A549 (cell line): Measurements from ENCODE around the gene GPX6. TPM values are rescaled to one million over a fixed set of nuclear protein-coding genes. Genes with fewer than 3 reads are reported as not detected.

Source experiments
- ATAC-seq, 2 experiments: fragments of 200-7000 bp in 1 of 2; fragments of >200 bp in 1 of 2; cut with Nextera tagmentation in 1 of 2; cut with Tn5 transposase in 1 of 2; 3 replicates each; pipeline versions ENCODE4 v1.8.0 to v1.9.1; 2018 to 2020; ENCODE audit warnings: mild to moderate bottlenecking in 1 of 2, moderate library complexity in 1 of 2
- CTCF ChIA-PET: fragments of 300-600 bp; sonication (Branson Sonifier 250); formaldehyde crosslinking; extraction: SDS; loops from one replicate; lab custom pipeline; 2021; ENCODE audit warnings: antibody characterized with exemption, inconsistent platforms; lab: Yijun Ruan, JAX
- POLR2A ChIA-PET: fragments of 350-600 bp; formaldehyde crosslinking; extraction: SDS; loops from one replicate; lab custom pipeline; 2021; ENCODE audit warnings: antibody characterized with exemption, inconsistent platforms; lab: Yijun Ruan, JAX
- DNase-seq, 2 experiments: peaks; one replicate each; pipeline versions ENCODE4 v3.0.0 to v3.0.0-alpha.2; 2011 to 2016; ENCODE audit warnings: low read depth in 1 of 2, low spot score in 1 of 2
- FAIRE-seq: peaks from 2 replicates; lab custom pipeline; 2011; peaks lifted over from hg19 to GRCh38; lab: Jason Lieb, UNC
- H3K27ac ChIP-seq, 2 experiments: fragments of >200 bp; sonication (Bioruptor Twin); formaldehyde crosslinking; 3 replicates each; pipeline ENCODE4 v1.5.1; 2016 to 2017
- H3K4me1 ChIP-seq: fragments of >200 bp; sonication (Bioruptor Twin); formaldehyde crosslinking; 3 replicates; pipeline ENCODE4 v1.6.1; 2016
- H3K4me2 ChIP-seq: fragments of >200 bp; sonication (Bioruptor Twin); formaldehyde crosslinking; 3 replicates; pipeline ENCODE4 v1.6.1; 2016
- H3K4me3 ChIP-seq: fragments of >200 bp; sonication (Bioruptor Twin); formaldehyde crosslinking; 3 replicates; pipeline ENCODE4 v1.5.1; 2016
- H3K9me3 ChIP-seq: fragments of >200 bp; sonication (Bioruptor Twin); formaldehyde crosslinking; 3 replicates; pipeline ENCODE4 v1.6.1; 2016
- E2F6 ChIP-seq: IDR thresholded peaks from 2 replicates; pipeline ENCODE4 v1.6.1; 2012; ENCODE audit warnings: low read depth, borderline replicate concordance
- PHF8 ChIP-seq: fragments of 200-600 bp; sonication (generic); IDR thresholded peaks from 2 replicates; pipeline ENCODE4 v1.6.1; 2016; ENCODE audit warnings: low read depth, mild to moderate bottlenecking, antibody characterized with exemption, moderate library complexity, borderline replicate concordance
- POLR2A ChIP-seq: IDR thresholded peaks from 2 replicates; pipeline ENCODE4 v1.6.1; 2012; ENCODE audit warnings: mild to moderate bottlenecking, low read length
- RAD21 ChIP-seq, 2 experiments: fragments of >200 bp in 1 of 2; sonication (Bioruptor Twin) in 1 of 2; formaldehyde crosslinking in 1 of 2; IDR thresholded peaks in 1 of 2; conservative IDR thresholded peaks in 1 of 2; 2 replicates in 1 of 2; 3 replicates in 1 of 2; pipeline ENCODE4 v1.6.1; 2012 to 2018; ENCODE audit warnings: inconsistent platforms in 1 of 2
- RNF2 ChIP-seq: fragments of 200-600 bp; sonication (generic); IDR thresholded peaks from 2 replicates; pipeline ENCODE4 v1.6.1; 2016; ENCODE audit warnings: low read depth, mild to moderate bottlenecking, antibody characterized with exemption, moderate library complexity, borderline replicate concordance
- SREBF2 ChIP-seq: fragments of 450-650 bp; IDR thresholded peaks from 2 replicates; pipeline ENCODE4 v1.6.1; 2014; ENCODE audit warnings: mild to moderate bottlenecking, moderate library complexity
- TP53 ChIP-seq: fragments of 250-450 bp; sonication (Bioruptor Pico); IDR thresholded peaks from 2 replicates; pipeline ENCODE4 v1.5.0; 2021; ENCODE audit warnings: mild to moderate bottlenecking, moderate library complexity
- USF2 ChIP-seq: fragments of 450-650 bp; IDR thresholded peaks from 2 replicates; pipeline ENCODE4 v1.6.1; 2014; ENCODE audit warnings: antibody characterized with exemption
- WGBS: methylation state at CpG from one replicate; pipeline ENCODE4 v1.1.6; 2017; ENCODE audit errors: missing lambda C conversion rate; 5-methylcytosine and 5-hydroxymethylcytosine counted together
- polyA plus RNA-seq, 4 experiments: library from polyadenylated mRNA; depleted of rRNA in 3 of 4; stranded (reverse); fragments of >200 nt; fragmentation: RNase III in 1 of 4; extraction: RNeasy Plus Mini Kit Qiagen cat#74134 plus additional on column Dnase treatment in 1 of 4; gene quantifications; 2 replicates in 3 of 4; 3 replicates in 1 of 4; pipeline ENCODE4 v1.2.3, GENCODE V29; 2011 to 2017
- TF ChIP-seq, protein P1 (sequence below): fragments of 250-450 bp; sonication (Bioruptor Pico); IDR thresholded peaks from 2 replicates; pipeline ENCODE4 v1.5.0; 2021; ENCODE audit warnings: mild to moderate bottlenecking, moderate library complexity, borderline replicate concordance
- TF ChIP-seq, protein P2 (sequence below): IDR thresholded peaks from 2 replicates; pipeline ENCODE4 v1.6.1; 2012

Gene GPX6
- polyA plus RNA-seq, 2 of the 4 experiments (the other 2 are of a cell fraction) = not detected

GRCh38 chr6:28489366-28490204 lies 26.0 kb downstream of the GPX6 start:
- peak; percentile 96 to 98 for ATAC-seq
- peak overlapping the region; percentile 85 to 93 for H3K27ac ChIP-seq
- no peak for FAIRE-seq
- peaks cover 4% of the 10 kb centered on the region; the same call in 2 of the 3 replicates for H3K4me1 ChIP-seq
- DNase-seq = peak; percentile 73 to 91
- WGBS = 4% methylated on average over 16 of the region's 40 CpGs
- CTCF ChIA-PET = no interaction called here
- POLR2A ChIA-PET = interaction anchor here (0.5 to 1.5 kb wide), 15 partner anchors 15 to 1238 kb away, joined by 3 to 14 read pairs (median 3); a partner anchor contains a TSS
- peak overlapping the region; percentile 62 for H3K4me3 ChIP-seq
- peak overlapping the region; percentile 93 for H3K4me2 ChIP-seq
- H3K9me3 ChIP-seq = no peaks in the 10 kb centered on the region
- 0 out of 2 replicates have a peak, but pooled peaks have one; percentile 31 for TF ChIP-seq E2F6
- TF ChIP-seq, protein P1, sequence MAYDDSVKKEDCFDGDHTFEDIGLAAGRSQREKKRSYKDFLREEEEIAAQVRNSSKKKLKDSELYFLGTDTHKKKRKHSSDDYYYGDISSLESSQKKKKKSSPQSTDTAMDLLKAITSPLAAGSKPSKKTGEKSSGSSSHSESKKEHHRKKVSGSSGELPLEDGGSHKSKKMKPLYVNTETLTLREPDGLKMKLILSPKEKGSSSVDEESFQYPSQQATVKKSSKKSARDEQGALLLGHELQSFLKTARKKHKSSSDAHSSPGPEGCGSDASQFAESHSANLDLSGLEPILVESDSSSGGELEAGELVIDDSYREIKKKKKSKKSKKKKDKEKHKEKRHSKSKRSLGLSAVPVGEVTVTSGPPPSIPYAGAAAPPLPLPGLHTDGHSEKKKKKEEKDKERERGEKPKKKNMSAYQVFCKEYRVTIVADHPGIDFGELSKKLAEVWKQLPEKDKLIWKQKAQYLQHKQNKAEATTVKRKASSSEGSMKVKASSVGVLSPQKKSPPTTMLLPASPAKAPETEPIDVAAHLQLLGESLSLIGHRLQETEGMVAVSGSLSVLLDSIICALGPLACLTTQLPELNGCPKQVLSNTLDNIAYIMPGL (CRISPR knock-in tag) = 0 out of 2 replicates have a peak, but pooled peaks have one; percentile 2
- TF ChIP-seq, protein P2, sequence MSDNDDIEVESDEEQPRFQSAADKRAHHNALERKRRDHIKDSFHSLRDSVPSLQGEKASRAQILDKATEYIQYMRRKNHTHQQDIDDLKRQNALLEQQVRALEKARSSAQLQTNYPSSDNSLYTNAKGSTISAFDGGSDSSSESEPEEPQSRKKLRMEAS = peak; percentile 52; the same call in 1 of the 2 replicates
- peak; percentile 58 for TF ChIP-seq PHF8
- TF ChIP-seq RNF2 = no peak
- no peak for TF ChIP-seq TP53 (CRISPR knock-in tag)
- TF ChIP-seq POLR2A = peak; percentile 53
- TF ChIP-seq USF2 = peak; percentile 86

DNA sequence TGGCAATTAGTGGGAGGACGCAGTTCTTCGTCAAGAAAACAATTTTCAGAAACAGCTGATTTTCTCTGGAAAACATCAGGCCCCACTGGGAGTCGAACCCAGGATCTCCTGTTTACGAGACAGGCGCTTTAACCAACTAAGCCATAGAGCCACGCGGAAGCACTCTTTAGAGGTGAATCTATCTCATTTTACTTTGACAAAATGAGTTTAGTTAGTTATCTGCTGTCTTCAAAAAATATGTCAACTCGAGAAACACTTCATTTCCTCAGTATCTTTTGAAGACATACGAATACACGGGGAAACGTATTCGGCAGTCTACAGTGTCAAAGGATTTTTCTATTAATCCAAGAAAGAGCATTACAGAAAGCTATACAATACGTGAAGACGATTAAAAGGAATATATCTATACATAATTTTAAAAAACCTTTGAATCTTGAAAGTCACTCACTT lies 26.7 kb downstream of the GPX6 start:
- peak overlapping the region; percentile 93 for H3K4me2 ChIP-seq
- FAIRE-seq (no peak), DNase-seq (peak in 1 of 2 experiments; percentile 76)
- TF ChIP-seq SREBF2 (peak; percentile 61), RAD21 (conservative IDR thresholded peaks at IDR 0.05 in 1 of 2, IDR thresholded peaks at IDR 0.05 in 1 of 2) (no peak)
- TF ChIP-seq, protein P2 = 0 out of 2 replicates have a peak, but pooled peaks have one; percentile 5
- TF ChIP-seq, protein P1 (CRISPR knock-in tag) = 0 out of 2 replicates have a peak, but pooled peaks have one; percentile 15
- TF ChIP-seq, all 56 proteins: peak for 3
- 1% methylated on average over 14 of the region's 14 CpGs for WGBS
- ChIA-PET POLR2A (interaction anchor here (0.5 to 1.5 kb wide), 15 partner anchors 14 to 1237 kb away, joined by 3 to 14 read pairs (median 3); a partner anchor contains a TSS), CTCF (no interaction called here)
- Histone ChIP-seq H3K9me3 (no peaks in the 10 kb centered on the region), H3K4me3 (peak overlapping the region; percentile 62), H3K4me1 (peaks cover 4% of the 10 kb centered on the region; the same call in 2 of the 3 replicates), H3K27ac (peak overlapping the region; percentile 85 to 93)
- peak; percentile 15 to 42; a peak in 3 of 6 replicates for ATAC-seq
